ENCODE measurements around the gene PRSS38. TPM values are rescaled to one million over a fixed set of nuclear protein-coding genes. Genes with fewer than 3 reads are reported as not detected.

The PRSS38 gene
- total RNA-seq, 1 donor from 2014 or later: not detected

GRCh38 chr1:227792216-227793078, 23.0 kb upstream of the PRSS38 start:
- DNase-seq (ENCODE audit: low spot score in 2 of 2) (peak in 1 of 2 donors; percentile 7), FAIRE-seq (no peak)

GRCh38 chr1:227793079-227793947, 22.2 kb upstream of the PRSS38 start:
- DNase-seq (ENCODE audit: low spot score in 2 of 2) (no peak), FAIRE-seq (no peak)

DNA sequence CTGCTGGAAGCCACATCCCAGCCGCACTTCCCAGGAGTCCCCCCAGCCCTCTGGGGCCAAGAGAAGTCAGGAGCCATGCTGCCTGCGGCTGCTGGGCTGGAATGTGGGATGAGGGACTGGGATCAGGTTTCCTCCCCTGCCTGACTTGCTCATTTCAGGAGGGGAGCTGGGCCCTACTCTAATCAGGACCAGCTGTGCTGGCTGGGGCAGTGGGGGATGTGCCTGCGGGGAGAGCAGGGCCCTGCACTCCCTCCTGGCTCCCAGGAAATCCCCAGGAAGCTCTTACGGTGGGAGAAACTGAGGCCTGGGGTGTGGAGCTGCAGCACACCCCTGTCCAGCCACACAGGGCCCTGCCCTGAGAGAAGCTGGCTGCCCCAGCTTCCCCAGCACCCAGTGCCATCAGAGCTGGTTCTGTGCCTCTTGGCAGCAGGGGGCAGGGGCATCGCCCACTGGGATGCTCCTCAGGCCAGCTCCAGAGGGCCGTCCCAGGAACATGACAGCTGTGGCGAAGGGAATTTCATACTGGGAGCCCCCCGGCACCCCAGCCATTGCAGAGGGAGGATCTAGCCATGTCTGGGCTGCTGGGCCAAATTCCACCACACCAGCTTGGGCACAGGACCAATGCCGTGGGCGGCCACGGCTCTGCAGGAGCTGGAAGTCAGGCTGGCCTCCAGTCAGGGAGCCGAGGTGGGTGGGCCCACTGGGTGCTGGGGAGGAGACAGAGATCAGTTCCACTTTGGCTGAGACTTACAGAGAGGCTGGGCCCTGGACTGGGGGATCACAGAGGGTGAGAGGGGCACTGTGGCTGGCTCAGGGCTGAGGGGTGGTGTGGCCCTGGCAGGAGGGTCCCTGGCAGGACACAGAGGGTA, 21.3 kb upstream of the PRSS38 start:
- no peak for FAIRE-seq

DNA sequence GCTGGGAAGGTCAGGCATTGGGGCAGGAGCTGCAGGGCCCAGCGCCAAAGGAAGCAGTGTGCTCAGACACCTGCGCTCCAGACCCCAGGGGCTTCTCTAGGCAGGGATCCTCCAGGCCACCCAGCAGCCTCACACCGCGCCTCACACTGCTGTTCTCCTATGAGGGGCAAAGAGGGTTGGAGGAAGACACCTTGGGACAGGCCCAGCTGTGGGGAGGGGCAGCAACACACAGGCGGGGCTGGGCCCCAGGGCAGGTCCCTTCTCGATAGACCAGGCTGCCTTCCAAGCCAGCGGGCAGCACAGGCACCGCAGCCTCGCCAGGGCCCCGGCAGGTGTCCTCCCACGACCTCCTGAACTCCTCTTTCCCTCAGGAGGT, 20.7 kb upstream of the PRSS38 start:
- FAIRE-seq: no peak

More for the DNA sequence above, 21.3 kb upstream of the PRSS38 start:
- DNase-seq (ENCODE audit: low spot score in 2 of 2): peak in 1 of 2 donors; percentile 52

GRCh38 chr1:227795732-227796131, 19.7 kb upstream of the PRSS38 start:
- DNase-seq (ENCODE audit: low spot score in 2 of 2) (no peak), FAIRE-seq (no peak)

More for the DNA sequence above, 20.7 kb upstream of the PRSS38 start:
- DNase-seq (ENCODE audit: low spot score in 2 of 2): no peak

DNA sequence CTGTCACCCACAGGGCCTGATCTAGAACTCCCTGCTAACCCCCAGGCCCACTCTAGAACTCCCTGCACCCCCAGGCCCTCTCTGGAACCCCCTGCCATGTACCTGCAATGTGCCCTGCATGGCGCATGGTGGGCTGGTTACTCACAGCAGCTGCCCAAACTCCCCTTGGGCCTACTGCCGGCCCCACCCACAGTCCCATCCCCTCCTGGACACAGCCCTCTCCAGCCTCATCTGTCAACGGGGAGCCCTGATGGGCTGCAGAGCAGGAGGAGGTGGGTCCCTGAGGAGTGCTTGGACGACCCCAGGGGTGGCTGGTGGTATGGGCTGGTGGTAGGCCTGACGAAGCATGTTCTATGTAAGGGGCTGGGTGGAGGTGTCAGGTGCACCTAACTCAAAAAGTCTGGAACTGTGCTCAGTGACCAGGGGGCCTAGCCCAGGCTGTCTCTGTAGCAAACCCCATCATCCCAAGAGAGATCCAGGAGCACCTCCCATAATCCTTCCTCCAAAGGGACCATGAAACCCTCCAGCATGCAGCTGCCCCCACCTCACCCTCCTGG, 19.0 kb upstream of the PRSS38 start:
- FAIRE-seq (no peak), DNase-seq (ENCODE audit: low spot score in 2 of 2) (no peak)

DNA sequence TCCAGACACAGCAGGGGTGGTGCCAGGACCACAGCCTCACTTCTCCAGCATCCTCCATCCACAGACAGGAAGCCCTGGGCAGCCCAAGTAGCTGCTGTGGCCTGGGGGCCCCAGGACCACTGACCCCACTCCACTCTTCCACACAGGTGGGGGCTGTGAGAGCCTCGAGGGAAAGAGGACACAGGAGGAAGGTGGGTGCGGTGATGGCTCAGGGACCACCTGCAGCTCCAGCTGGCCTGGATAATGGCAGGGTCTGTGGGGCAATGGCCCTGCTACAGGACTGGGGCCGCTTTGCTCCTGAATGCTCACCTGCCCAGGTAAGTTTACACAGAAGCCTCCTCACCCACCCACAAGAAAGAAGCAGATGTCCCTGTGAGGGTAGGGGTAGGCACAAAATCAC, 18.3 kb upstream of the PRSS38 start:
- FAIRE-seq (no peak), DNase-seq (ENCODE audit: low spot score in 2 of 2) (no peak)

DNA sequence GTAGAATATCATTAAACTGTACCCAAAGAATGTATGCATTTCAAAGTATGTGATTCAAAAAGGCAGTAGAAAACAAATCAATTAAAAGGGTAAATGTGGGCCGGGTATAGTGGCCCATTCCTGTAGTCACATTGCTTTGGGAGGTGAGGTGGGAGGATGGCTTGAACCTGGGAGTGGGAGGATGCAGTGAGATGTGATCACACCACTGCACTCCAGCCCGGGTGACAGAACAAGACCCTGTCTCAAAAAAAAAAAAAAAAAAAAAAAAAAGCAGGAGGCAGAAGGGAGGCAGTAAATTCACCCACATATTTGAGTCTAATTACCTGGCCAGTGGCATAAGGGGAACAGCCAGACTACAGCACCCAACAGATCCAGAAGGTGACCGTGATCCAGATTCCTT, 17.9 kb upstream of the PRSS38 start:
- DNase-seq (ENCODE audit: low spot score in 2 of 2) (no peak), FAIRE-seq (no peak)

DNA sequence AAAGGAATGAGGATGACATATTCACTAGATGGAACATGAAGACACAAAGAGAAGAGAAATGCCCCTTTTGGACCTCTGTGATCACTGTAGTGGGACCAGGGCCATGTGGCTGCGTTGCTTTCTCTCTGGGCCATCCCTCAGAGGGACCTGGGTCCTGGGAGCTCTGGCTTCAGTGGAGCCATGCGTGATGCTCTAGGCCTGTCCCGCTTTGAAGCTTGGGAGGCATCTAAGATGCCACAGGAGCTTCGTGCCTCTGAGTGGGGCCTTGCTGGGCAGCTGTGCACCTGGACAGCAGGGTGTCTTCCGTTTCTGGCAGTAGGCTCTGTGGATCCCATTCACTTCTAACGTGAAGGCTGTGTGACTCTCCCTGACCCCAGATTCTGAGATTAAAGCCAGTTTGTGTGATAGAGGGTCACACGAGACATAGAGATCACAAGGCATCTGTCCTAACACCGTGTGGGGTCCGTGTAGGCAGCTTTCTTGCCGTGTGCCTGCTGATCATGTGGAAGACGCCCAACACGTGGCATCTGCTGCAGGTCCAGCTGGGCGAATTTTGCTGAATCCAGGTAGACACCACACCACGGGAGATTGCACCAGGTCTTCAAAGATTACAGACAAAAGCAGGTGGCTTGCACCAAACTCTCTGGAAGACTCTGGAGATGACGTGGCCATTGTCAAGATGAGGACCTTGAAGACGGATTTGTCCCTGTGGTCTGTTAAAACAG, 17.2 kb upstream of the PRSS38 start:
- FAIRE-seq (no peak), DNase-seq (ENCODE audit: low spot score in 2 of 2) (no peak)

GRCh38 chr1:227799756-227800155, 15.7 kb upstream of the PRSS38 start:
- FAIRE-seq (no peak), DNase-seq (ENCODE audit: low spot score in 2 of 2) (no peak)

DNA sequence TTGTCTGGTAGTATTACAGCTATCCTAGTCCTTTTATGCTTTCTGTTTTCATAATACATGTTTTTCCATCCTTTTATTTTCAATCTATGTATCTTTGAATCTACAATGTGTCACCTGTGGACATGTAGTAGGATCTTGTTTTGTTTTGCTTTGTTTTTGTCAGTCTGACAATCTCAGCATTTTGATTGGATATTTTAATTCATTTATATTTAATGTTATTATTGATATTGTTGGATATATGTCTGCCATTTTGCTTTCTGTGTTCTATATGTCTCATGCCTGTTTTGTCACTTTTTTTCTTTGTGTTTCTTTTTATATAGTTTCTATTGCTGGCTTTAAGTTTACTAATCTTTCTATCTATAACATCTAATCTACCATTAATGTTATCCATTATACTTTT, 11.5 kb upstream of the PRSS38 start:
- DNase-seq (ENCODE audit: low spot score in 2 of 2): no peak
- peak; percentile 21 for FAIRE-seq

GRCh38 chr1:227805606-227806197, 9.8 kb upstream of the PRSS38 start:
- DNase-seq (ENCODE audit: low spot score in 2 of 2): no peak
- no peak for FAIRE-seq

DNA sequence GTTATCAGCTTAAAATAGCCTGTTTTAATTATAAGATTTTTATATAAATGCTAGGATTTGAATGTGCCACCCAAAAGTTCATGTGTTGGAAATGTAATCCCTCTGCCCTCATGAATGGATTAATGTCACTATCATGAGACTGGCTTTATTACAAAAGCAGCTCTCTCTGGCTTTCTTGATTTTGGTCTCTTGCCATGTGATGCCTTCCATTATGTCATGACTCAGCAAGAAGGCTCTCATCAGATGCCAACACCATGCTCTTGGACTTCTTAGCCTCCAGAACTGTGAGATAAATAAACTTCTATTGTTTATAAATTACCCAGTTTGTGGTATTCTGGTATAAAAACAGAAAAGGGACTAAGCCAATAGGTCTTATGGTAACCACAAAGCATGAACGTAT, 6.9 kb upstream of the PRSS38 start:
- no peak for DNase-seq (ENCODE audit: low spot score in 2 of 2)
- no peak for FAIRE-seq

DNA sequence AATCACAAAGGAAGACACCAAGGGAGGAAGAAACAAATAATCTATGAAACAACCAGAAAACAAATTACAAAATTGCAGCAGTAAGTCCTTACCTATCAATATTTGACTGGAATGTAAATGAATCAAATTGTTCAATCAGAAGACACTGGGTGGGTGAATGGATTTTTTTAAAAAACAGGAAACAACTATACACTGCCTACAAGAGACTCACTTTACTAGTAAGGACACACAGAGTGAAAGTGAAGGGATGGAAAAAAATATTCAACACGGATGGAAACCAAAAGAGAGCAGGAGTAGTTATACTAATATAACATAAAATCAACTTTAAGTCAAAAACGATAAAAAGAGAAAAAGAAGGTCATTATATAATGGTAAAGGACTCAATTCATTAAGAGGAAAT, 6.4 kb upstream of the PRSS38 start:
- DNase-seq (ENCODE audit: low spot score in 2 of 2) (no peak), FAIRE-seq (no peak)

- no peak for FAIRE-seq
- DNase-seq (ENCODE audit: low spot score in 2 of 2): no peak
These were observed 1.5 kb upstream of the PRSS38 start for GRCh38 chr1:227813962-227814361.

GRCh38 chr1:227816750-227817446, 1.4 kb downstream of the PRSS38 start:
- FAIRE-seq (no peak), DNase-seq (ENCODE audit: low spot score in 2 of 2) (no peak)

DNA sequence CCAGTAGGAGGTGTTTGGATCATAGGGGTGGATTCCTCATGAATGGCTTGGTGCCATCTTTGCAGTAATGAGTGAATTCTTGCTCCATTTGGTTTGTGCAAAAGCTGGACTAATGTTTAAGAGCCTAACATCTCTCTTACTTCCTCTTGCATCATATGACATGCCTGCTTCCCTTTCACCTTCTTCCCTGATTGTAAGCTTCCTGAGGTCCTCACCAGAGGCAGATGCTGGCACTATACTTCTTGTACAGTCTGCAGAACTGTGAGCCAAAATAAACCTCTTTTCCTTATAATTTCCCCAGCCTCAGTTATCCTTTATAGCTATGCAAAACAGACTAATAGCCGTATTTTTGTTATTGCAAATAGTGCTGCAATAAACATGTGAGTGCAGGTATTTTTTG, 8.1 kb downstream of the PRSS38 start:
- FAIRE-seq (no peak), DNase-seq (ENCODE audit: low spot score in 2 of 2) (no peak)

DNA sequence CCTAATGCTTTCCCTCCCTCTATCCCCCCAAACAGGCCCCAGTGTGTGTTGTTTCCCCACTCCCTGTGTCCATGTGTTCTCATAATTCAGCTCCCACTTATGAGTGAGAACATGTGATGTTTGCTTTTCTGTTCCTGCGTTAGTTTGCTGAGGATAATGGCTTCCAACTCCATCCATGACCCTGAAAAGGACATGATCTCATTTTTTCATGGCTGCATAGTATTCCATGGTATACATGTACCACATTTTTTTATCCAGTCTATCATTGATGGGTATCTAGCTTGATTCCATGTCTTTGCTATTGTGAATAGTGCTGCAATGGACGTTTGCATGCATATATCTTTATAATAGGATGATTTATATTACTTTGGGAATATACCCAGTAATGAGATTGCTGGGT, 8.7 kb downstream of the PRSS38 start:
- no peak for DNase-seq (ENCODE audit: low spot score in 2 of 2)
- no peak for FAIRE-seq

DNA sequence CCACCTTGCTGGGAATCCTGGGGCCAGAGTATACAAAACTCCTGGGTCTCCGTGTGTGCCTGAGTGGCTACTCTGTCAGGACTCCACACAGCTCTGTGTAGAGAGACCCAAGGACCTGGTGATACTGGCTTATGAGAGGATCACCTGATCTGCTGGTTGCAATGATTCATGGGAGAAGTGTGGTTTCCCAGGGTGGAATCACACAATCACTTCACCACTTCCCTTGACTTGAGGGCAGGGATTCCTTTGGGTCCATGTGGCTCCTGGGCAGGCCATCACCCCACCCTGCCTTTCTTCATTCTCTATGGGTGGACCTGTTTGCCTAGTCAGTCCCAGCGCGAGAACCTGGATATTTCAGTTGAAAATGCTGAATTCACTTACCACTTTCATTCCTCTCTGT, 13.3 kb downstream of the PRSS38 start:
- FAIRE-seq: no peak

More for the DNA sequence above, 13.3 kb downstream of the PRSS38 start:
- no peak for DNase-seq (ENCODE audit: low spot score in 2 of 2)

All from frontal cortex (tissue), 4 donors.